ENCODE measurements around the gene RDM1. TPM values are rescaled to one million over a fixed set of nuclear protein-coding genes. Genes with fewer than 3 reads are reported as not detected.

The RDM1 gene
- total RNA-seq, 1 donor from 2014 or later = 0.49 TPM

GRCh38 chr17:35906926-35907637, 23.5 kb downstream of the RDM1 start:
- Histone ChIP-seq H3K27ac (no peak overlapping the region), H3K4me1 (no peaks in the 10 kb centered on the region), H3K27me3 (no peaks in the 10 kb centered on the region), H3K36me3 (no peaks in the 10 kb centered on the region), H3K4me3 (no peak overlapping the region), H3K9me3 (no peaks in the 10 kb centered on the region)
- no peak for DNase-seq (ENCODE audit: extremely low spot score in 2 of 2)
- TF ChIP-seq CTCF (IDR thresholded peaks at IDR 0.05) (no peak), POLR2AphosphoS5 (IDR thresholded peaks at IDR 0.05; ENCODE audit: insufficient read depth in 1 of 2, low read depth in 1 of 2) (no peak)
- intact Hi-C loops (cut with DNase I) = no loop called here

GRCh38 chr17:35906191-35906925, 24.2 kb downstream of the RDM1 start:
- no peaks in the 10 kb centered on the region for H3K4me1 ChIP-seq
- no peaks in the 10 kb centered on the region for H3K36me3 ChIP-seq
- TF ChIP-seq CTCF (IDR thresholded peaks at IDR 0.05) (no peak), POLR2AphosphoS5 (IDR thresholded peaks at IDR 0.05; ENCODE audit: insufficient read depth in 1 of 2, low read depth in 1 of 2) (no peak), POLR2A (IDR thresholded peaks at IDR 0.05) (no peak)
- no peak overlapping the region for H3K4me3 ChIP-seq
- intact Hi-C loops (cut with DNase I) = no loop called here
- no peaks in the 10 kb centered on the region for H3K27me3 ChIP-seq
- H3K9me3 ChIP-seq = no peaks in the 10 kb centered on the region
- no peak overlapping the region for H3K27ac ChIP-seq
- DNase-seq (ENCODE audit: extremely low spot score in 2 of 2) = no peak

GRCh38 chr17:35903451-35903850, 27.1 kb downstream of the RDM1 start:
- no peak overlapping the region for H3K27ac ChIP-seq
- intact Hi-C loops (cut with DNase I) = no loop called here
- no peak for TF ChIP-seq POLR2AphosphoS5 (IDR thresholded peaks at IDR 0.05; ENCODE audit: insufficient read depth in 1 of 2, low read depth in 1 of 2)
- TF ChIP-seq POLR2A (IDR thresholded peaks at IDR 0.05) = no peak
- no peak for TF ChIP-seq CTCF (IDR thresholded peaks at IDR 0.05)
- no peaks in the 10 kb centered on the region for H3K4me1 ChIP-seq
- no peak for DNase-seq (ENCODE audit: extremely low spot score in 2 of 2)
- no peaks in the 10 kb centered on the region for H3K9me3 ChIP-seq
- no peaks in the 10 kb centered on the region for H3K27me3 ChIP-seq
- no peaks in the 10 kb centered on the region for H3K36me3 ChIP-seq
- no peak overlapping the region for H3K4me3 ChIP-seq

- Histone ChIP-seq H3K9me3 (no peaks in the 10 kb centered on the region), H3K27me3 (no peaks in the 10 kb centered on the region), H3K4me3 (no peak overlapping the region), H3K36me3 (no peaks in the 10 kb centered on the region), H3K4me1 (no peaks in the 10 kb centered on the region), H3K27ac (no peak overlapping the region)
- intact Hi-C loops (cut with DNase I) = no loop called here
- TF ChIP-seq POLR2A (IDR thresholded peaks at IDR 0.05) = no peak
- no peak for TF ChIP-seq CTCF (IDR thresholded peaks at IDR 0.05)
- no peak for TF ChIP-seq POLR2AphosphoS5 (IDR thresholded peaks at IDR 0.05; ENCODE audit: insufficient read depth in 1 of 2, low read depth in 1 of 2)
- no peak for DNase-seq (ENCODE audit: extremely low spot score in 2 of 2)
These were observed 28.9 kb downstream of the RDM1 start for GRCh38 chr17:35901631-35902175.

Measured in vagina (tissue), 2 donors.